Measurements from ENCODE around the gene B4GALT1. TPM values are rescaled to one million over a fixed set of nuclear protein-coding genes. Genes with fewer than 3 reads are reported as not detected.

The B4GALT1 gene
- total and polyA plus RNA-seq, 2 donors (not counting 3 experiments of a cell fraction or from before 2014, with no cell fraction given) = 61.4 to 66.5 TPM

GRCh38 chr9:33146298-33146697, 20.8 kb downstream of the B4GALT1 start:
- DNase-seq (ENCODE audit: low read depth, low spot score) = no peak

More at GRCh38 chr9:33146298-33146697, 20.8 kb downstream of the B4GALT1 start:
- no peak for FAIRE-seq
- H4K20me1 ChIP-seq (replicated peaks; ENCODE audit: control insufficient read depth, extremely low read depth, insufficient read depth, low read length) = no peaks in the 10 kb centered on the region
- dilution Hi-C loops (cut with MboI; ENCODE audit: extremely low pct_ligation_motif_present, low sequenced_read_pairs) (no loop called here), intact Hi-C loops (cut with micrococcal nuclease) (no loop called here)
- H3K4me3 ChIP-seq (replicated peaks in 1 of 3; ENCODE audit: insufficient read depth in 1 of 3, low read depth in 1 of 3, low read length in 3 of 3) = no peak overlapping the region
- no peaks in the 10 kb centered on the region for H3K9me3 ChIP-seq (replicated peaks; ENCODE audit: control insufficient read depth, insufficient read depth, low read length)
- H3K9me1 ChIP-seq (replicated peaks; ENCODE audit: control insufficient read depth, extremely low read depth, insufficient read depth, low read length) = no peaks in the 10 kb centered on the region
- H3K9ac ChIP-seq (replicated peaks; ENCODE audit: extremely low read depth, insufficient read depth, low read length) = no peak overlapping the region
- peaks cover 59% of the 10 kb centered on the region for H3K79me2 ChIP-seq (ENCODE audit: control insufficient read depth, insufficient read depth, low read length)
- POLR2A ChIA-PET = no interaction called here
- H2AFZ ChIP-seq (ENCODE audit: low read depth, low read length) = no peak overlapping the region
- no TSS peak for BruUV-seq (replicated peaks)
- TF ChIP-seq MYC (IDR thresholded peaks at IDR 0.05; ENCODE audit: low read depth, low read length) (no peak), POLR2AphosphoS5 (IDR thresholded peaks at IDR 0.05; ENCODE audit: insufficient read depth, low read depth, low read length) (no peak), EZH2 (IDR thresholded peaks at IDR 0.05; ENCODE audit: borderline replicate concordance, low read depth, low read length, severe bottlenecking) (no peak), POLR2A (IDR thresholded peaks at IDR 0.05; ENCODE audit: low read depth, low read length) (no peak), CTCF (IDR thresholded peaks at IDR 0.05; ENCODE audit: extremely low read depth in 1 of 2, insufficient read depth in 1 of 2, low read depth in 1 of 2, low read length in 2 of 2) (no peak), FOS (IDR thresholded peaks at IDR 0.05; ENCODE audit: borderline replicate concordance, insufficient read depth, low read length) (no peak), MAX (IDR thresholded peaks at IDR 0.05; ENCODE audit: insufficient read depth, insufficient read length) (no peak), JUN (IDR thresholded peaks at IDR 0.05; ENCODE audit: borderline replicate concordance, insufficient read depth, insufficient read length, low read depth) (no peak), GATA2 (IDR thresholded peaks at IDR 0.05; ENCODE audit: insufficient read depth, insufficient read length, low read depth, low read length) (no peak)
- H3K27ac ChIP-seq (ENCODE audit: insufficient read depth, low read depth, low read length) = no peak overlapping the region
- CTCF ChIA-PET = interaction anchor here (1.2 kb wide), 1 partner anchor 12 kb away, joined by 3 read pairs; no protein-coding TSS in a partner anchor
- no peaks in the 10 kb centered on the region for H3K27me3 ChIP-seq (ENCODE audit: control insufficient read depth in 2 of 2, insufficient read depth in 2 of 2, low read length in 2 of 2)
- peaks cover 26% of the 10 kb centered on the region for H3K4me1 ChIP-seq (ENCODE audit: control insufficient read depth, extremely low read depth, insufficient read depth, low read length)
- H3K4me2 ChIP-seq (ENCODE audit: insufficient read depth, low read length) = no peak overlapping the region
- no peaks in the 10 kb centered on the region for H3K36me3 ChIP-seq (ENCODE audit: control insufficient read depth in 2 of 2, extremely low read depth in 1 of 2, insufficient read depth in 2 of 2, low read length in 2 of 2)

All from endothelial cell of umbilical vein (primary cell).